ENCODE measurements around the gene PINLYP. TPM values are rescaled to one million over a fixed set of nuclear protein-coding genes. Genes with fewer than 3 reads are reported as not detected.

The PINLYP gene
- total RNA-seq, 4 donors from 2014 or later = 3.3 to 6.2 (median 4.9) TPM

- no peak for TF ChIP-seq POLR2A (IDR thresholded peaks at IDR 0.05; ENCODE audit: low read depth)
- TF ChIP-seq CTCF (IDR thresholded peaks at IDR 0.05) = no peak
- TF ChIP-seq POLR2AphosphoS5 (IDR thresholded peaks at IDR 0.05) = no peak
- no peak for TF ChIP-seq EP300 (IDR thresholded peaks at IDR 0.05)
- no peak overlapping the region for H3K27ac ChIP-seq (replicated peaks in 1 of 4)
- 94% methylated on average over 3 of the region's 3 CpGs for WGBS
- H3K9me3 ChIP-seq = peaks cover 0 to 9% (median 4%) of the 10 kb centered on the region in 4 donors
- no peaks in the 10 kb centered on the region for H3K27me3 ChIP-seq
- H3K4me3 ChIP-seq = no peak overlapping the region
- peaks cover 41 to 86% (median 70%) of the 10 kb centered on the region in 4 donors for H3K36me3 ChIP-seq
- peaks cover 4 to 6% (median 5%) of the 10 kb centered on the region in 4 donors for H3K4me1 ChIP-seq
- DNase-seq (ENCODE audit: extremely low spot score) = no peak
- intact Hi-C loops (cut with DNase I) = no loop called here
Observed at GRCh38 chr19:43540381-43540780, 35.2 kb upstream of the PINLYP start.

GRCh38 chr19:43541920-43542650 is 33.5 kb upstream of the PINLYP start:
- no peak for DNase-seq (ENCODE audit: extremely low spot score)
- peaks cover 0 to 9% (median 4%) of the 10 kb centered on the region in 4 donors for H3K9me3 ChIP-seq
- H3K36me3 ChIP-seq = peaks cover 41 to 98% (median 79%) of the 10 kb centered on the region in 4 donors
- no peak for TF ChIP-seq CTCF (IDR thresholded peaks at IDR 0.05)
- TF ChIP-seq EP300 (IDR thresholded peaks at IDR 0.05) = no peak
- TF ChIP-seq POLR2AphosphoS5 (IDR thresholded peaks at IDR 0.05) = no peak
- no peaks in the 10 kb centered on the region for H3K4me1 ChIP-seq
- H3K4me3 ChIP-seq = no peak overlapping the region
- H3K27ac ChIP-seq (replicated peaks in 1 of 4) = no peak overlapping the region
- H3K27me3 ChIP-seq = no peaks in the 10 kb centered on the region
- intact Hi-C loops (cut with DNase I) = no loop called here
- 90% methylated on average over 5 of the region's 5 CpGs for WGBS

- intact Hi-C loops (cut with DNase I) = no loop called here
- 95% methylated on average over 9 of the region's 9 CpGs for WGBS
- no peak for TF ChIP-seq POLR2A (IDR thresholded peaks at IDR 0.05; ENCODE audit: low read depth)
- TF ChIP-seq CTCF (IDR thresholded peaks at IDR 0.05) = no peak
- TF ChIP-seq POLR2AphosphoS5 (IDR thresholded peaks at IDR 0.05) = no peak
- TF ChIP-seq EP300 (IDR thresholded peaks at IDR 0.05) = no peak
- no peak overlapping the region for H3K27ac ChIP-seq (replicated peaks in 1 of 4)
- peaks cover 0 to 5% (median 1%) of the 10 kb centered on the region in 4 donors for H3K9me3 ChIP-seq
- DNase-seq (ENCODE audit: extremely low spot score) = no peak
- H3K4me3 ChIP-seq = no peak overlapping the region
- H3K27me3 ChIP-seq = no peaks in the 10 kb centered on the region
- H3K36me3 ChIP-seq = peaks cover 36 to 87% (median 71%) of the 10 kb centered on the region in 4 donors
- H3K4me1 ChIP-seq = no peaks in the 10 kb centered on the region
Observed at GRCh38 chr19:43544077-43544476, 31.5 kb upstream of the PINLYP start.

GRCh38 chr19:43545276-43545675 is 30.3 kb upstream of the PINLYP start:
- Histone ChIP-seq H3K4me1 (no peaks in the 10 kb centered on the region), H3K36me3 (peaks cover 37 to 86% (median 70%) of the 10 kb centered on the region in 4 donors), H3K27me3 (no peaks in the 10 kb centered on the region), H3K9me3 (no peaks in the 10 kb centered on the region), H3K27ac (replicated peaks in 1 of 4) (no peak overlapping the region), H3K4me3 (no peak overlapping the region)
- DNase-seq (ENCODE audit: extremely low spot score) = no peak
- WGBS = 91% methylated on average over 5 of the region's 5 CpGs
- intact Hi-C loops (cut with DNase I) = no loop called here
- no peak for TF ChIP-seq POLR2AphosphoS5 (IDR thresholded peaks at IDR 0.05)
- TF ChIP-seq CTCF (IDR thresholded peaks at IDR 0.05) = no peak
- TF ChIP-seq POLR2A (IDR thresholded peaks at IDR 0.05; ENCODE audit: low read depth) = no peak
- no peak for TF ChIP-seq EP300 (IDR thresholded peaks at IDR 0.05)

All from esophagus muscularis mucosa (tissue), 4 donors.